Trophoblast cell (in vitro differentiated cells and primary cell): ENCODE measurements around the gene FBXL12.
"Not testable (repeated sequence)": the region's sequence is repeated elsewhere in the genome, so short reads cannot be mapped to it uniquely, and the experiment has no call there.

ENCODE experiments used
- DNase-seq, 2 donors: peaks; one replicate each; pipeline ENCODE4 v3.0.0-alpha.2; 2016
- H2AFZ ChIP-seq: 2 replicates; pipeline ENCODE4 v1.6.1; 2013; ENCODE audit warnings: low read length, moderate library complexity, mild to moderate bottlenecking; ENCODE audit not compliant: insufficient read depth, poor library complexity
- H2AK5ac ChIP-seq: 2 replicates; pipeline ENCODE4 v1.6.1; 2013; ENCODE audit warnings: mild to moderate bottlenecking, low read length
- H2BK120ac ChIP-seq: 2 replicates; pipeline ENCODE4 v1.6.1; 2013; ENCODE audit warnings: low read length, mild to moderate bottlenecking, moderate library complexity; ENCODE audit not compliant: insufficient read depth, poor library complexity
- H2BK12ac ChIP-seq: 2 replicates; pipeline ENCODE4 v1.6.1; 2013; ENCODE audit warnings: mild to moderate bottlenecking, low read length, moderate library complexity
- H2BK5ac ChIP-seq: 2 replicates; pipeline ENCODE4 v1.6.1; 2013; ENCODE audit warnings: low read length, low read depth, moderate library complexity, mild to moderate bottlenecking; ENCODE audit not compliant: poor library complexity
- H3K14ac ChIP-seq: 2 replicates; pipeline ENCODE4 v1.6.1; 2013; ENCODE audit warnings: mild to moderate bottlenecking, low read length
- H3K18ac ChIP-seq: 2 replicates; pipeline ENCODE4 v1.6.1; 2013; ENCODE audit warnings: mild to moderate bottlenecking, low read length
- H3K23ac ChIP-seq: 2 replicates; pipeline ENCODE4 v1.6.1; 2013; ENCODE audit warnings: low read length
- H3K27ac ChIP-seq: 2 replicates; pipeline ENCODE4 v1.5.1; 2013; ENCODE audit warnings: low read depth, mild to moderate bottlenecking, inconsistent platforms, low read length, moderate library complexity
- H3K27me3 ChIP-seq: 2 replicates; pipeline ENCODE4 v1.6.1; 2013; ENCODE audit warnings: inconsistent platforms, mild to moderate bottlenecking, low read length, moderate library complexity; ENCODE audit not compliant: insufficient read depth
- H3K36me3 ChIP-seq, 2 experiments: 1 replicate in 1 of 2; 2 replicates in 1 of 2; pipeline ENCODE4 v1.6.1; 2013; ENCODE audit warnings: low read length in 2 of 2, mild to moderate bottlenecking in 2 of 2, moderate library complexity in 1 of 2; ENCODE audit not compliant: insufficient read depth in 2 of 2, control insufficient read depth in 1 of 2
- H3K4ac ChIP-seq: 2 replicates; pipeline ENCODE4 v1.6.1; 2013; ENCODE audit warnings: low read depth, mild to moderate bottlenecking, low read length, moderate library complexity
- H3K4me1 ChIP-seq, 2 experiments: 1 replicate in 1 of 2; 2 replicates in 1 of 2; pipeline ENCODE4 v1.6.1; 2013; ENCODE audit warnings: low read length in 2 of 2, mild to moderate bottlenecking in 2 of 2, moderate library complexity in 1 of 2; ENCODE audit not compliant: insufficient read depth in 2 of 2, control insufficient read depth in 1 of 2
- H3K4me2 ChIP-seq: 2 replicates; pipeline ENCODE4 v1.6.1; 2013; ENCODE audit warnings: inconsistent platforms, mild to moderate bottlenecking, low read length, moderate library complexity
- H3K4me3 ChIP-seq: 2 replicates; pipeline ENCODE4 v1.5.1; 2013; ENCODE audit warnings: mild to moderate bottlenecking, low read depth, low read length, inconsistent platforms
- H3K79me1 ChIP-seq: one replicate; pipeline ENCODE4 v1.6.1; 2013; ENCODE audit warnings: low read length
- H3K79me2 ChIP-seq: 2 replicates; pipeline ENCODE4 v1.6.1; 2013; ENCODE audit warnings: low read length, mild to moderate bottlenecking; ENCODE audit not compliant: control insufficient read depth, insufficient read depth, poor library complexity
- H3K9ac ChIP-seq: 2 replicates; pipeline ENCODE4 v1.6.1; 2013; ENCODE audit warnings: mild to moderate bottlenecking, low read length
- H3K9me3 ChIP-seq: 2 replicates; pipeline ENCODE4 v1.6.1; 2013; ENCODE audit warnings: low read depth, mild to moderate bottlenecking, control low read depth, inconsistent platforms, low read length; ENCODE audit not compliant: insufficient read depth
- H4K12ac ChIP-seq: 2 replicates; pipeline ENCODE4 v1.6.1; 2013; ENCODE audit warnings: low read depth, mild to moderate bottlenecking, low read length, moderate library complexity
- H4K8ac ChIP-seq: 2 replicates; pipeline ENCODE4 v1.6.1; 2013; ENCODE audit warnings: low read depth, mild to moderate bottlenecking, low read length, moderate library complexity
- H4K91ac ChIP-seq: one replicate; pipeline ENCODE4 v1.6.1; 2013; ENCODE audit warnings: low read depth, mild to moderate bottlenecking, low read length, moderate library complexity
- WGBS: extraction: QIAGEN DNeasy Blood & Tissue Kit; methylation state at CpG from one replicate; pipeline ENCODE4 v1.1.7; 2013; ENCODE audit warnings: missing lambda C conversion rate; ENCODE audit not compliant: insufficient read length, insufficient coverage; ENCODE audit errors: extremely low coverage; 5-methylcytosine and 5-hydroxymethylcytosine counted together

The FBXL12 gene

GRCh38 chr19:9786342-9786741 is 32.5 kb downstream of the FBXL12 start:
- no peak for DNase-seq
- Histone ChIP-seq H2BK5ac (no peak overlapping the region), H3K4me3 (no peak overlapping the region), H2BK120ac (no peak overlapping the region), H3K79me1 (peaks cover 3% of the 10 kb centered on the region), H3K9ac (no peak overlapping the region), H3K14ac (peak overlapping the region; percentile 26), H3K27me3 (no peaks in the 10 kb centered on the region), H2AK5ac (no peak overlapping the region), H4K91ac (peak overlapping the region; percentile 21), H3K4me2 (peak overlapping the region; percentile 97), H3K9me3 (peaks cover 2% of the 10 kb centered on the region), H3K36me3 (no peaks in the 10 kb centered on the region), H3K27ac (no peak overlapping the region), H2BK12ac (no peak overlapping the region), H3K18ac (no peak overlapping the region), H3K4me1 (peaks cover 0 to 6% of the 10 kb centered on the region in 2 experiments), H3K79me2 (no peaks in the 10 kb centered on the region), H4K12ac (no peak overlapping the region), H3K23ac (no peak overlapping the region), H3K4ac (no peak overlapping the region), H4K8ac (peak overlapping the region; percentile 43), H2AFZ (no peak overlapping the region)
- no CpG with 5 or more reads among the region's 9 CpGs for WGBS

GRCh38 chr19:9785367-9786331 is 33.2 kb downstream of the FBXL12 start:
- H2BK5ac ChIP-seq, result peak overlapping the region; percentile 57
- peaks cover 0 to 6% of the 10 kb centered on the region in 2 experiments for H3K4me1 ChIP-seq
- H2BK12ac ChIP-seq, result no peak overlapping the region
- no peaks in the 10 kb centered on the region for H3K36me3 ChIP-seq
- H3K27ac ChIP-seq, result peak overlapping the region; percentile 92
- peak overlapping the region; percentile 62 for H2BK120ac ChIP-seq
- H2AFZ ChIP-seq, result peak overlapping the region; percentile 57
- WGBS, result no CpG with 5 or more reads among the region's 74 CpGs
- H4K8ac ChIP-seq, result peak overlapping the region; percentile 83
- peak overlapping the region; percentile 77 for H3K4me3 ChIP-seq
- no peaks in the 10 kb centered on the region for H3K27me3 ChIP-seq
- H4K12ac ChIP-seq, result no peak overlapping the region
- H3K4me2 ChIP-seq, result peak overlapping the region; percentile 97
- H4K91ac ChIP-seq, result peak overlapping the region; percentile 68
- H2AK5ac ChIP-seq, result no peak overlapping the region
- H3K4ac ChIP-seq, result no peak overlapping the region
- peak; percentile 94 to 96 for DNase-seq
- peaks cover 2% of the 10 kb centered on the region for H3K9me3 ChIP-seq
- peak overlapping the region; percentile 43 for H3K14ac ChIP-seq
- peak overlapping the region; percentile 87 for H3K9ac ChIP-seq
- H3K79me2 ChIP-seq, result no peaks in the 10 kb centered on the region
- H3K18ac ChIP-seq, result peak overlapping the region; percentile 88
- no peak overlapping the region for H3K23ac ChIP-seq
- H3K79me1 ChIP-seq, result peaks cover 3% of the 10 kb centered on the region

- WGBS, result no CpG with 5 or more reads among the region's 6 CpGs
- H3K23ac ChIP-seq, H3K79me2 ChIP-seq, H3K4me1 ChIP-seq, H2BK12ac ChIP-seq, H2BK5ac ChIP-seq, H3K4ac ChIP-seq, H2AK5ac ChIP-seq, H3K9me3 ChIP-seq, H3K79me1 ChIP-seq, H2AFZ ChIP-seq, H3K36me3 ChIP-seq, H4K12ac ChIP-seq, H3K27ac ChIP-seq, H3K4me2 ChIP-seq, H4K8ac ChIP-seq, H3K18ac ChIP-seq, H3K14ac ChIP-seq, H3K27me3 ChIP-seq, H2BK120ac ChIP-seq, H4K91ac ChIP-seq, H3K4me3 ChIP-seq, H3K9ac ChIP-seq: not testable (repeated sequence)
- DNase-seq, result peak in 1 of 2 donors; percentile 16
These were observed 34.7 kb downstream of the FBXL12 start for GRCh38 chr19:9784163-9784496.

GRCh38 chr19:9782338-9782737 is 36.5 kb downstream of the FBXL12 start:
- no peak overlapping the region for H3K4me2 ChIP-seq
- H3K23ac ChIP-seq, result no peak overlapping the region
- H3K18ac ChIP-seq, result no peak overlapping the region
- H4K91ac ChIP-seq, result no peak overlapping the region
- no peak overlapping the region for H3K4ac ChIP-seq
- peaks cover 3% of the 10 kb centered on the region for H3K79me1 ChIP-seq
- H3K14ac ChIP-seq, result no peak overlapping the region
- H3K4me1 ChIP-seq, result peaks cover 0 to 6% of the 10 kb centered on the region in 2 experiments
- H4K12ac ChIP-seq, result no peak overlapping the region
- H2AFZ ChIP-seq, result no peak overlapping the region
- no peak overlapping the region for H2AK5ac ChIP-seq
- H3K36me3 ChIP-seq, result no peaks in the 10 kb centered on the region
- no peak overlapping the region for H3K9ac ChIP-seq
- H2BK12ac ChIP-seq, result no peak overlapping the region
- no peak overlapping the region for H4K8ac ChIP-seq
- peaks cover 2% of the 10 kb centered on the region for H3K9me3 ChIP-seq
- H3K4me3 ChIP-seq, result no peak overlapping the region
- H2BK120ac ChIP-seq, result no peak overlapping the region
- no CpG with 5 or more reads among the region's 2 CpGs for WGBS
- no peaks in the 10 kb centered on the region for H3K27me3 ChIP-seq
- no peak overlapping the region for H3K27ac ChIP-seq
- H2BK5ac ChIP-seq, result no peak overlapping the region
- DNase-seq, result peak in 1 of 2 donors; percentile 13
- H3K79me2 ChIP-seq, result no peaks in the 10 kb centered on the region
